ENCODE measurements around the gene MCEE.
"Not testable (repeated sequence)": the region's sequence is repeated elsewhere in the genome, so short reads cannot be mapped to it uniquely, and the experiment has no call there.

The MCEE gene

DNA sequence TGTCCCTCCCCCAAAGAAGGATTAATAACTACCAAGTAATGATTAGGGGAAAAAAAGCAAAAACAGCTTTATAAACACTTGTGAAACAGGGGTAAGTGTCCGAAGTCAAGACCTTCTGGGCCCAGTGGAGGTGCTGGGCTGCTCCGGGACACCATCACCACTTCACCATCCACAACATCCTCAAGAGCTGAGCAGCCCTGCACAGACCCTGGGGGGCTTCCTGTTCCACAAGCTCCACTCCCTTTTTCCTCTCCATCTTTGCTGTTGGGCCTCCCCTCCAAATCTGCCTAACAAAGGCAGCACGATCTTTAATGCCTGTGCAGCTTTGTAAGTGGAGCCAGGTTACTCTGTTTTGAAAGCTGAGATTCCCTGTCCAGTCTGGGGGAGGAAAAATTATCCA is 46.7 kb downstream of the MCEE start:
- H3K27ac Mint-ChIP-seq, H3K36me3 Mint-ChIP-seq, CTCF ChIA-PET, DNase-seq, H3K9me3 Mint-ChIP-seq, H3K4me3 Mint-ChIP-seq: not testable (repeated sequence)
- peaks cover 15% of the 10 kb centered on the region for H3K27me3 Mint-ChIP-seq
- peaks cover 16% of the 10 kb centered on the region for H3K4me1 Mint-ChIP-seq

DNA sequence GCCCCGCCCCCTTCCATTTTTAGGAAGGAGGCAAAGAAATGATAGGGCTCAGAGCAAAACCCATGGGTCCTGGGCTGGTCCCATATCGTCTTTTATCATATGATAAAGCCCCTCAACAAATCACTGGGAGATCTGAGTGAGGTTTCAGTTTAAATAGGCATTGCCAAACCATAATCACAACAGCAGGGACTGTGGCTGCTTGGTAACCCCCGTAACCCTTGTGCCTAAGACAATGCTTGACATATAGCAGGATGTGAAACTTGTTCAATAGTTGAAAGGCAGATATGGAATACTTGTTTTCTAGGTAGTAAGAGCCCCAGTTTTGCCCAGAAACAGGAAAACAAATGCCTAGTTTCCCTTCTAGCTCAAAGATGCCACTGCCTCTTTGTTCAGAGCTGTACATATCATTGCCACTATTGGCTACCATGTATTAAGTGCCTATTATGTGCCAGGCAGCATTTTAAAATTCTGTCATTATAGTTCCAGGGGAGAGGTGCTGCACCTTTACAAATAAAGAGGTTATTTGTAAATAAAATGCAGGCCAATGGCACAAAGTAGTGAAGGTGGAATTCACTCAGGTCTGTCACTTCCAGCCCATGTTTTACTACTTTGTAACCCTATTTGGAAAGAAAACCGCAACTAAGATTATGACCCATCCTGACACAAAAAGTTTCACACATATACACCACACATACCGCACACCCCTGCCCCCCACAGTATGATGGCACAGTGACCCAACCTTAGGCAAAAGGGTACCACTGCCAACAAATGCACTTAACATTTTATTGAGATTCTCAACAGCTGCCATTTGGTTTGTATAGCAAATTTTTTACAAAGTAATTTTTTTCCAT is 47.4 kb downstream of the MCEE start:
- H3K9me3 Mint-ChIP-seq, result no peaks in the 10 kb centered on the region
- H3K27me3 Mint-ChIP-seq, result peaks cover 12% of the 10 kb centered on the region
- no peak for DNase-seq
- no peak overlapping the region for H3K4me3 Mint-ChIP-seq
- peaks cover 16% of the 10 kb centered on the region for H3K4me1 Mint-ChIP-seq
- H3K27ac Mint-ChIP-seq, result no peak overlapping the region
- CTCF ChIA-PET, result no interaction called here
- peaks cover 10% of the 10 kb centered on the region for H3K36me3 Mint-ChIP-seq

- no peak for DNase-seq
- Mint-ChIP-seq H3K4me1 (peaks cover 17% of the 10 kb centered on the region), H3K4me3 (no peak overlapping the region), H3K9me3 (no peaks in the 10 kb centered on the region), H3K27me3 (no peaks in the 10 kb centered on the region), H3K36me3 (peaks cover 31% of the 10 kb centered on the region), H3K27ac (no peak overlapping the region)
- CTCF ChIA-PET, result no interaction called here
Measured at GRCh38 chr2:71078624-71079023, 51.4 kb downstream of the MCEE start.

DNA sequence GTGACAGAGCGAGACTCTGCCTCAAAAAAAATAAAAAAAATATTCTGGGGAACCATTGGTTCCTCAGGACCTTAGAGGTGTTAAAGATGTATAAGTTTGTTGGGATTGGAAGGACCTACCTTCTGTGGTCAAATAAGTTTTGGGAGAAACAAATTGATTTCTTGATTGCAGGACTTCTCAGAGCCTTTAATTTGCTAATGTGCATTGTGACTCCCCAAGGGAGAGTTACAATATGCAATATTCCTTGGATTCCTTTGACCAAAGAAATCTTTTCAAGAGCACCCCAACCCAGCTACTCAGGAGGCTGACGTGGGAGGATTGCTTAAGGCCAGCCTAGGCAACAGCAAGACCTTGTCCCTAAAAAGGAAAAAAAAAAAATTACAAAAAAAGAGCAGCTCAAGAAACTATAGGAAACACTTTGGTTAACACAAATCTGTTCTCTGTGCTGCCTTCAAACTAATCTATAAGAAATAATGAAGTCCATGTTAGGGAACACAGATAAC is 55.1 kb downstream of the MCEE start:
- Mint-ChIP-seq H3K27ac (no peak overlapping the region), H3K27me3 (no peaks in the 10 kb centered on the region), H3K4me1 (peaks cover 42% of the 10 kb centered on the region), H3K9me3 (no peaks in the 10 kb centered on the region), H3K36me3 (peaks cover 53% of the 10 kb centered on the region), H3K4me3 (no peak overlapping the region)
- no peak for DNase-seq
- CTCF ChIA-PET, result no interaction called here

DNA sequence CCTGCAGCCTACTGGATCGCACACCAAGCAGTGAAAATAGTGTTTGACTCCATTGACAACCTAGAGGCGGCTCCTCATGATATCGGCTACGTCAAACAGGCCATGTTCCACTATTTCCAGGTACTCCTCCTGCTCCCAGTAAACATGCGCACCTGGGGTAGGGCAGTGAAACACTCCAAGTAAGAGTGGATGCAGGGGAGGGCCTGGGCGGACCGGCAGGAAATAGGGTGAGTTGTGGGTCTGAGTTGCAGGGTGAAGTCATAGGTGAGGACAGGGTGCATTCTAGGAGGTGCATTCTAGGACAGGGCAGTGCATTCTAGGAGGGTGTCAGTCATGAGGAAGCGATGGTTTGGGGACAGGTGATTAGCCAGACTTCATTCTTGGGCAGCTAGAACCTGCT is 56.6 kb downstream of the MCEE start:
- Mint-ChIP-seq H3K9me3 (no peaks in the 10 kb centered on the region), H3K4me1 (peaks cover 54% of the 10 kb centered on the region), H3K4me3 (no peak overlapping the region), H3K27ac (no peak overlapping the region), H3K27me3 (no peaks in the 10 kb centered on the region), H3K36me3 (peaks cover 52% of the 10 kb centered on the region)
- CTCF ChIA-PET, result no interaction called here
- DNase-seq, result no peak

GRCh38 chr2:71072492-71072891 is 57.5 kb downstream of the MCEE start:
- peak overlapping the region; percentile 90 for H3K27ac Mint-ChIP-seq
- no peaks in the 10 kb centered on the region for H3K9me3 Mint-ChIP-seq
- H3K36me3 Mint-ChIP-seq, result peaks cover 48% of the 10 kb centered on the region
- peaks cover 5% of the 10 kb centered on the region for H3K27me3 Mint-ChIP-seq
- CTCF ChIA-PET, result interaction anchor here (1.0 to 6.2 kb wide), 4 partner anchors 12 to 71 kb away, joined by 3 to 39 read pairs (median 3); partner anchors contain the start of gene MCEE
- peaks cover 60% of the 10 kb centered on the region for H3K4me1 Mint-ChIP-seq
- no peak for DNase-seq
- peak overlapping the region; percentile 6 for H3K4me3 Mint-ChIP-seq

DNA sequence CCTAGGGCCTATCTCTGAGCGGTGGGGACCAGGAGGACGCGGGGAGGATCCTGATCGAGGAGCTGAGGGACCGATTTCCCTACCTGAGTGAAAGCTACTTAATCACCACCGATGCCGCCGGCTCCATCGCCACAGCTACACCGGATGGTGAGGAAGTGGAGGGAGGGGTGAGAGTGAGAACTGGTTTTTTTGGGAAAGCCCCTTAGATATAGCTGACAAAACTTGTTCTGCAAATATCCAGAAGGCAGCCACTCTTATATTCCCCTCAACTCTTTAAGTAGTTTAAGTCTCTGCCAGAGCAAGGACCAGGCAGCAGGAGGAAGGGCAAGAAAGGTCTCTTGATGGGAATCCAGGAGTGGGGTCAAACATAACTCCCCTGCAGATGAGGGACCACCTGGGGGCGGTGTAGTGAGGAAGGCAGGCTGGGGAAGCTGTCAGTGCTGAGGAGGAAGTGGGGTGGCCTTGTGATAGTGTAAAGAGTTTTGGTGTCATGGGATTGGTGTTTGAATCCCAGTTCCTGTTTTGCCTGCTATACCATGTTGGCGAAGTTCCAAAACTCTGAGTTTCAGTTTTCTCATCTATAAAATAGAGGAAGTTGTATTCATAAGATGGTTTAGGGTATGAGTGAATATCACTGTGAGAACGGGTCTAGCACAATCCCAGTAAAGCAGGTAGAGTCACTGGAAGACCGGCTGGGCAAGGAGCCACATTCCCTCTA is 58.2 kb downstream of the MCEE start:
- peaks cover 67% of the 10 kb centered on the region for H3K4me1 Mint-ChIP-seq
- peak; percentile 59 for DNase-seq
- H3K9me3 Mint-ChIP-seq, result no peaks in the 10 kb centered on the region
- H3K27me3 Mint-ChIP-seq, result peaks cover 5% of the 10 kb centered on the region
- CTCF ChIA-PET, result interaction anchor here (1.0 to 6.2 kb wide), 9 partner anchors 8 to 87 kb away, joined by 3 to 39 read pairs (median 4); partner anchors contain the start of gene MPHOSPH10
- peak overlapping the region; percentile 90 for H3K27ac Mint-ChIP-seq
- H3K36me3 Mint-ChIP-seq, result peaks cover 46% of the 10 kb centered on the region
- peak overlapping the region; percentile 53 for H3K4me3 Mint-ChIP-seq

DNA sequence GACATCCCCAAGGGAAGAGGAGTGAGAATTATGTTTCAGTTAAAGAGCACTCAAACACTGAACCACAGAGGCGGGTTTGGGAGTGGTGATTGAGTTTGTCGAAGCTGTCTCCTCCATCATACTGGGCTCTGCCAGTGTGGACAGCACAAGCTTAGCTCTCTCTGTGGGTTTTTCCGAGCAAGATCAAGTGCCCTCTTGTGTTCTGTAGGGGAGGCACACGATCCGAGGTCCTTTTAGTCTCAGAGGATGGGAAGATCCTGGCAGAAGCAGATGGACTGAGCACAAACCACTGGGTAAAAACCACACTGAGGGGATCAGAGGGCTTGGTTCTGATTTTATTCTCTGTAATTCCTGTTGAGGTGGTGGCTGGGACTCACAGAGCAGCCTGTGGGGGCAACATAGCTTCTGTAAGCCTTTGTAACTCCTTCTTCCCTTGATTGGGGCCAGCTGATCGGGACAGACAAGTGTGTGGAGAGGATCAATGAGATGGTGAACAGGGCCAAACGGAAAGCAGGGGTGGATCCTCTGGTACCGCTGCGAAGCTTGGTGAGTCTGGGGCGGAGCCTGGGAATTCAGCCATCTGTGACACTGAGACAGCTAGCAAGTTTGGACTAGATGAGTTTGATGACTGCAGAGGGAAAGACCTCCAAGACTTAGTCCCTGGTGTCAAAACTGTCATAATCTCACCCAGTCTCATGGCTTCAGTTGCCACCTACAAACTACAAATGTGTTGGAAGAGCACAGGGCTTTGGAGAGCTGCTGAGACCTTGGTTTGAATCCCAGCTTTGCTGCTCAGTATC is 59.5 kb downstream of the MCEE start:
- Mint-ChIP-seq H3K27ac (peak overlapping the region; percentile 34), H3K27me3 (peaks cover 5% of the 10 kb centered on the region), H3K4me1 (peaks cover 69% of the 10 kb centered on the region), H3K36me3 (peaks cover 38% of the 10 kb centered on the region), H3K9me3 (no peaks in the 10 kb centered on the region), H3K4me3 (peak overlapping the region; percentile 9)
- no peak for DNase-seq
- CTCF ChIA-PET, result interaction anchor here (0.8 to 6.2 kb wide), 10 partner anchors 9 to 228 kb away, joined by 3 to 39 read pairs (median 4); partner anchors contain the start of gene MPHOSPH10

DNA sequence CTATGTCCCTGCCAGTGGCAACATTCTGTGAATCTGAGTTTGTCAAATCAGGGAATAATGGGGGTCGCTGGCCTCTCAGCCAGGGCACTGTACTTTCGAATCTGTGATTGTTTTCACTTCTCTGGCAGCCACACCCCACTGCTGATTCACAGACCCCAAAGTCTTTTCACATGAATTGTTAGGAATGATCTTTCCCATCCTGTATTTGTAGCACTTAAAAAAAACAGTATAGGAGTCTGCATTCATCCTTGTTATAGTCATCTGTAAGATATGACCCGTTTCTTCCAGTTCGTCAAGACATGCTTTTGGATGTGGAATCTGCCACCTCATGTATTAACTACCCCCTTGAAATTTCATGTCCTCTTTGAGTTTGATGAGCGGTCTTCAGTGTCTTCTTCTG is 60.7 kb downstream of the MCEE start:
- H3K4me1 Mint-ChIP-seq, result peaks cover 69% of the 10 kb centered on the region

GRCh38 chr2:71068218-71069035 is 61.6 kb downstream of the MCEE start, which contains the start of gene NAGK:
NAGK (plus strand) TSS chr2:71068648; CDS start chr2:71068684, 36 bp downstream.
- CTCF ChIA-PET, result interaction anchor here (0.6 to 6.2 kb wide), 6 partner anchors 18 to 91 kb away, joined by 3 to 39 read pairs (median 6); partner anchors contain the start of gene MPHOSPH10
- Mint-ChIP-seq H3K9me3 (no peaks in the 10 kb centered on the region), H3K4me3 (peak within 1 kb of the TSS; percentile 93), H3K4me1 (peaks cover 60% of the 10 kb centered on the region), H3K27ac (peak within 1 kb of the TSS; percentile 94), H3K36me3 (peaks cover 25% of the 10 kb centered on the region), H3K27me3 (peaks cover 5% of the 10 kb centered on the region)
- peak; percentile 98 for DNase-seq

More for the DNA sequence above, 60.7 kb downstream of the MCEE start:
- peak overlapping the region; percentile 94 for H3K27ac Mint-ChIP-seq
- no peaks in the 10 kb centered on the region for H3K9me3 Mint-ChIP-seq
- CTCF ChIA-PET, result interaction anchor here (1.4 to 6.2 kb wide), 2 partner anchors 30 to 62 kb away, joined by 7 to 39 read pairs; partner anchors contain the start of gene MPHOSPH10
- H3K27me3 Mint-ChIP-seq, result peaks cover 5% of the 10 kb centered on the region
- peaks cover 34% of the 10 kb centered on the region for H3K36me3 Mint-ChIP-seq
- DNase-seq, result no peak
- H3K4me3 Mint-ChIP-seq, result peak overlapping the region; percentile 93

DNA sequence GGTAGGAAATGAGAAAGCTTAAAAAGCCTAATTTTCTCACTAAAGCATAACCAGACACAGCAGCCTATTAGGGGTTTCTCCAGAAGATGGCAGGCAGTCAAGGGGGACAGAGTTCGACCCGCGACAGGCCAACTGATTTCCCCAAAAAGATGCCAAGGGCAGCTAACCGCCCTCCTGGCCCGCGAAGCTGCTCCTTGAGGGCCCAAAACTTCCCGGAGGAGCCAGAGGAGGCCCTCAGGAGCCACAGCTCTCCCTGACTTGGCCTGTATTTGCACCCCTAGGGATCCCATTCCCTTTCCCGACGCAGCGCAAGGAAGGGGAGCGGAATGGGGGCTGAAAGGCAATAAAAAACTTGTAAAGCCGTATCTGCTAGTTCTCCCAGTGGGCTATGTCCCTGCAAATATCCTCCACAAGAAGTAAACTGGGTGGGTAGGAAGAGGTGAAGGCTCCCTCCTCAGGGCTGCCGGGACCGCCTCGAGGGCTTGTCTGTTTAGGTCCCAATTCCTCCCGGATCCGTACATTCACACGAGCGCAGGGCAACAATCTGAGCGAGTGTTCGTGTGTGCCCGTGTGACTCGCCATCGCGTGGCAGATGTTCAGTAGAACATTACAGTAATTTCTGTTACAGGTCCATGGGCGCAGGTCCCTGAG is 62.3 kb downstream of the MCEE start:
- peak; percentile 29 for DNase-seq
- Mint-ChIP-seq H3K27ac (peak overlapping the region; percentile 94), H3K4me1 (peaks cover 54% of the 10 kb centered on the region), H3K9me3 (no peaks in the 10 kb centered on the region), H3K27me3 (peaks cover 9% of the 10 kb centered on the region), H3K4me3 (peak overlapping the region; percentile 93), H3K36me3 (peaks cover 22% of the 10 kb centered on the region)
- CTCF ChIA-PET, result interaction anchor here (0.6 to 6.2 kb wide), 6 partner anchors 18 to 264 kb away, joined by 3 to 39 read pairs (median 4); partner anchors contain the start of gene ZNF638

- peak overlapping the region; percentile 67 for H3K27ac Mint-ChIP-seq
- H3K4me1 Mint-ChIP-seq, result peaks cover 46% of the 10 kb centered on the region
- H3K36me3 Mint-ChIP-seq, result peaks cover 18% of the 10 kb centered on the region
- peaks cover 13% of the 10 kb centered on the region for H3K27me3 Mint-ChIP-seq
- DNase-seq, result no peak
- H3K4me3 Mint-ChIP-seq, result peak overlapping the region; percentile 43
- no peaks in the 10 kb centered on the region for H3K9me3 Mint-ChIP-seq
- CTCF ChIA-PET, result interaction anchor here (1.2 to 6.2 kb wide), 4 partner anchors 17 to 265 kb away, joined by 5 to 39 read pairs (median 6); partner anchors contain the start of gene ZNF638
Measured at GRCh38 chr2:71066856-71067255, 63.2 kb downstream of the MCEE start.
